NB4 (cell line): ENCODE results near the gene MAST4.

Source experiments
- DNase-seq: peaks from one replicate; pipeline ENCODE4 v3.0.0; 2010; ENCODE audit warnings: low read depth
- H3K4me3 ChIP-seq: one replicate; pipeline ENCODE4 v1.5.1; 2011; ENCODE audit warnings: mild to moderate bottlenecking, low read depth, low read length, moderate library complexity
- CTCF ChIP-seq: IDR thresholded peaks from one replicate; pipeline ENCODE4 v1.5.1; 2012; ENCODE audit warnings: low read depth, low read length
- MAX ChIP-seq: IDR thresholded peaks from 2 replicates; pipeline ENCODE4 v1.6.1; 2011; ENCODE audit warnings: low read depth, low read length
- MYC ChIP-seq: IDR thresholded peaks from 2 replicates; pipeline ENCODE4 v1.6.1; 2011; ENCODE audit warnings: low read depth, low read length
- POLR2A ChIP-seq: IDR thresholded peaks from 2 replicates; pipeline ENCODE4 v1.6.1; 2011; ENCODE audit warnings: mild to moderate bottlenecking; ENCODE audit not compliant: insufficient read length; ENCODE audit errors: extremely low read depth

Gene MAST4

GRCh38 chr5:66666778-66667177, 70.6 kb downstream of the MAST4 start:
- no peak for TF ChIP-seq CTCF
- no peak overlapping the region for H3K4me3 ChIP-seq
- DNase-seq, result no peak

GRCh38 chr5:66669086-66669861, 73.1 kb downstream of the MAST4 start:
- H3K4me3 ChIP-seq, result no peak overlapping the region

GRCh38 chr5:66669862-66670195, 73.6 kb downstream of the MAST4 start:
- no peak for TF ChIP-seq CTCF
- no peak for TF ChIP-seq POLR2A
- TF ChIP-seq MAX, result no peak
- TF ChIP-seq MYC, result no peak

More at GRCh38 chr5:66669086-66669861, 73.1 kb downstream of the MAST4 start:
- no peak for DNase-seq
- TF ChIP-seq MAX (no peak), MYC (no peak)

GRCh38 chr5:66671305-66671704, 75.1 kb downstream of the MAST4 start:
- no peak for TF ChIP-seq POLR2A
- TF ChIP-seq MAX, result no peak
- no peak for TF ChIP-seq MYC
- TF ChIP-seq CTCF, result no peak
- no peak overlapping the region for H3K4me3 ChIP-seq
- DNase-seq, result no peak

More at GRCh38 chr5:66669862-66670195, 73.6 kb downstream of the MAST4 start:
- no peak overlapping the region for H3K4me3 ChIP-seq
- DNase-seq, result no peak

GRCh38 chr5:66674802-66675201, 78.6 kb downstream of the MAST4 start:
- TF ChIP-seq POLR2A (no peak), MYC (no peak), CTCF (no peak), MAX (no peak)

GRCh38 chr5:66675406-66675805, 79.2 kb downstream of the MAST4 start:
- no peak overlapping the region for H3K4me3 ChIP-seq
- TF ChIP-seq MAX (no peak), POLR2A (no peak), MYC (no peak), CTCF (no peak)
- DNase-seq, result no peak

More at GRCh38 chr5:66674802-66675201, 78.6 kb downstream of the MAST4 start:
- no peak overlapping the region for H3K4me3 ChIP-seq
- no peak for DNase-seq
